NCI-H345 treated with DMSO at 0.1 percent for 48 hours (cell line): ENCODE measurements around the gene TMEM161A.
"Not testable (repeated sequence)": the region's sequence is repeated elsewhere in the genome, so short reads cannot be mapped to it uniquely, and the experiment has no call there.

ENCODE experiments used
- DNase-seq: peaks from one replicate; lab custom pipeline; 2025; ENCODE audit not compliant: unreplicated experiment; lab: John Stamatoyannopoulos, UW

The TMEM161A gene

DNA sequence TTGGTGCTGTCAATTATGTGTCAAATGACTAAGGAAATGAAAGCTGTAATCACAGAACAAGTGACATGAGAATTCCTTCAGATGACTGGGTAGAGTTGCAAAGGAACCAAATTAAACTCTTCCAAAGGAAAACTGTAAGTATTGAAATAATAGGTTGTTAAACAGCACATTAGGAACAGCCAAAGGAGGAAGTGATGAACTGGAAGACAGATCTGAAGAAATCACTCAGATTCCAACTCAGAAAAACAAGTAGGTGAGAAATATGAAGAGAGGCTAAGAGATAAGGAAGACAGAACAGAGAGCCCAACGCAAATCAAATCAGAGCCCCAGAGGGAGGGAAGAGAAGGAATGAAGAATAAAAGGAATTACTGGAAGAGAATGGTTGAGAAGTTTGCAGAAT is 15.4 kb downstream of the TMEM161A start:
- DNase-seq = no peak

DNA sequence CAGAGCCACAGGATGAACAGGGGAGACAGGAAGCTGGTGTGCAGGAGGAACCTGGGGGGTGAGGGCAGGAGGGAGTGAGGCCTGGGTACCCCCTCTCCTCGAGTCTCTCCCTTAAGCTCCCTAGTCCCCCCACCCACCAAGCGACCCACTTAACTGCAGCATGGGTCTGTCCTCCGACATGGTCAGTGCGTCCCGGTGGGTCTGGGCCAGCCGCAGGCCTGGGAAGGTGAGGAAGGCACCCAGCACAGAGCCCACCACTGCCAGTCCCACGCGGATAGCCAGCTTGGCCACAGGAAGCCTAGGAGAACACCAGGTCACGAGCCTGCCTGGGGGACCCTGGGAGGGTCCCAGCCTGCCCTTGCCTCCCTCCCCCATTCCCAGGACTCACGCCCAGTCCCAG is 16.9 kb downstream of the TMEM161A start:
- DNase-seq = no peak

DNA sequence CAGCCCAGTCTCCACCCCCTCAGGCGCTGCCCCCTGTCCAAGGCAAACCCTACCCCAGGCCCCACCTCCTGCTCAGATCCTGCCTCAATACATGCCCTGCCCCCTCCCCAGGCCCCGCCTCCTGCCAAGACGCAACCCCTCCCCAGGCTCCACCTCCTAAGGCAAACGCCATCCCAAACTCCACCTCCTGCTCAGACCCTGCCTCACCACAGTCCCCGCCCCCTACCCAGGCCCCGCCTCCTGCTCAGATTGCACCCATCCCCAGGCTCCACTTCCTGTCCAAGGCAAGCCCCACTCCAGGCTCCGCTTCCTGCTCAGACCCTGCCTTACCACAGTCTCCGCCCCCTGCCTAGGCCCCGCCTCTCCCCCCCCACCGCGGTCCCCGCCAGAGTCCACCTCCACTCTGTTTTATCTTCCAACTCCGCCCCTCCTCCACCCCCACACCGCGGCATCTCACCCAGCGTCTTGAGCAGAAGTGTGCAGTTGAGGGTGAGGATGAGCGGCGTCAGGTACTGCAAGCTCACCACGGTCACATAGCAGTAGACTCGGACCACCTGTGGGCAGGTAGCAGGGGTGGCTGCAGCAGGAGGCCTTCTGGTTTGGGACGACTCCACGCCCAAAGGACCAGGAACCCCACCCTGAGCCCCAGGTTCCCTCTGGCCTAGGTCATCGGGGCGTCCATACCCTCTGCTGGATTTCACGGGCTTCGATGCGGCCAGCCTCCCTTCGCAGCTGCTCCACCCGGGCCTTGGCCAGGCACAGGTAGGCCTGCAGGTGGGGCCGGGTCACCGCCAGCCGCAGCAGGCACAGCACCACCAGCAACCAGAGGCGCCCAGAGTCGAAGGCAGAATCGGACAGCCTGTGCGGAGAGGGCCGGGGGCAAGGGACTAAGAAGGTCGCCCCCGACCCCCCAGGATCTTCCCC is 17.7 kb downstream of the TMEM161A start:
- no peak for DNase-seq

DNA sequence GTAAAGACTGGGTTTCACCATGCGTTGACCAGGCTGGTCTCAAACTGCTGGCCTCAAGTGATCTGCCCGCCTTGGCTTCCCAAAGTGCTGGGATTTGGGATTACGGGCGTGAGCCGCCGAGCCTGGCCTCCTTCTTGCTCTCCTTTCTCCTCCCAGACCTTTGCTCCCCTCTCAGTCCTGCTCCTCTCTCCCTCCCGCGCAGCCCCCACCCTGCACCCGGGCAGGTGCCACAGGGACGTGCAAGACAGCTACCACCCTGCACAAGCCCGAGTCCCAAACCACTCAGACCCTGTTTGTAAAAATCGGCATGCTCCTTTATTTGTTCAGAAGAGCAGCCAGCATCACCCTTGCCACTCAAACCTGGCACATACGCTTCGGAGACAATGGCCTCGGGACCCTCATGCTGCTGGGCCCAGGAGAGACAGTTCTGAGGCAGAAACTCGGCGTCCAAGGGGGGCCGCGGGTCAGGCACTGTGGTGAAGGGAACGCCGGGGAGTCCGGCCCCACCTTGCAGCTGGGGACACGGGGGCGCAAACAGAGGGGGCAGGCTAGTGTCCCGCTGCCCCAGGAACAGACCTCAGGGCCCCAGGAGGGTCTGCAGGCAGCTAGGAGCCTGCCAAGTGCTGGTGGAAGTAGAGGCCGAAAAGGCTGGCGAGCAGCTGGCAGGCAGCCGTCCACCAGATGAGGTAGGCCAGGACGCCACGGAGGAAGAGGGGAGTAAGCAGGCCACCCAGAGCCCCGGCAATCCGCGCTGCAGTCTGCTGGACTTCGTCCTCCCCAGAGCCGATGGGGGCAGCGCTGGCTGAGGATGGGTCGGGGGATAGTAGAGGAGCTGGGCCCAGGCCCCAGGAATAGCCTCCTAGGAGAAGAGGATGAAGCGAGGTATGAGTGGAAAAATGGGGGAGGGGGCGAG is 18.7 kb downstream of the TMEM161A start:
- DNase-seq = no peak

DNA sequence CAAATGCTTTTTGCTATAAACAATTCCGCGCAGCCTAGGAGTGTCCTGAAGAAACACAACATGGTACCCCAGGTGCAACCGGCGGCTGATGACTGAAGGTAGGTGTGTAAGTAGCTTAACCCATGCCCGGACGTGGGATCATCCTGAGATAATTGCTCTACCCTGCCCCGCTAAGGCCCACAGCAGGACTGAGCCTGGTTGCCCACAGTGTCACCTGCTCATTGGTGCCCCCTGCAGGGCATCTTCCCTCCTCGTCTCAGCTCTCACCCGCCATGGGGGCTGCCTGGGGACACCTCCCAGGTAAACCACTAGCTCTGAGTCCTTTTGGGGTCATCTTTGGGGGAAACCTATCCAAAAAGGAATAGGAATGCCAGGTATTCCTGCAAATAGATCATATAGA is 22.3 kb downstream of the TMEM161A start:
- DNase-seq = no peak

DNA sequence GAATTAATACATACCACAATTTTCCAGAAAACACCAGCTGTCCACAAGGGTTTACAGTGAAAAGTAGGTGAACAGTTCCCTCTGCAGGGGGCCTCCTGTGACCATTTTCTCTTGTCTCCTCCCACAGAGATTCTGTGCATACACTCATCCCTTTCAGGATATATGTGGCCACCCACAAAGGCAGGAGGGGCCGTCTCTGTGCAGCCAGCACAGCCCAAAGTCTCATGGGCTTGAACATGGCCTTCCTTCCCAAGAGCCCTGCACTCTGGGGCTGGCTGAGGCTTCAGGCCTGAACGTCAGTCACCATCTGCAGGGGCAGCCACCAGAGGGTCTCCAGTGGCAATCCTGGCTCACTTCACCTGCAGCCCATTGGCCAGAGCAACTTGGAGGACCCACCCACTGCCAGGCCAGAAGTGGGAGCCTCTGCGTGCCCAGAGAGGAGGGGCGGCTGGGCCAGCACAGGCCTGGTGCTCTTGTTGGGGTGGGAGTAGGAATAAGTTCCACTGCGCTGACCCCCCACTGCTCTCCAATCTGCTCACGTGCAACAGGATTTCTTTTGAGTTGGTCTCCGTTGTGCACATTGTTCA is 25.1 kb downstream of the TMEM161A start:
- no peak for DNase-seq

DNA sequence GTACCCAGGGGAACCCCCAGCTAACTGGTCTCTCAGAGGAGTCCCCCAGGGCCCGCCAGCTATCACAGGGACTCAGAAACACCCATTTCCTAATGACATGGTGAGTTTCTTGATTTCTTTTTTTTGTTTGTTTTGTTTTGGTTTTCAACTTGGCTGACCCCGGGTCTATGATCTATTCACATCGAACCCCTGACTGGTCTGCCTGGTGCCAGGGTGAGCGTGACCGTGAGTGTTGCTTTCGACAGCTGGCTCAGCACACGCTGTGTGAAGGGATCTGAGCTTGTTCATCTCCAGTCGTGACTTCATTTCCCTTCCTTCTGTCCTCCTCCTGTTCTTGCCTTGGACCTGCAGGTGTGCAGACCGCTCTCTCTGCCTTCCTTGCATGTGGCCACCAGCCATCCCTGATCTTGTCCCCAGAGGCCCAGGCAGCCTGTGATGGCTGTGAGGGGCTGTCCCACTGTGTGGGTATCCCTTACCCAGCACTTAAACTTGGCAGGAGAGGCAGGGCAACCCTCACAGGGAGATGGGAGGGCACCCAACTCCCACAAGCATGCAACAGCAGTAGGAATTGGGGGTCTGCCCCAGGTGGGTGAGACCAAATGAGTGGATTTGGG is 26.2 kb downstream of the TMEM161A start:
- DNase-seq = no peak

DNA sequence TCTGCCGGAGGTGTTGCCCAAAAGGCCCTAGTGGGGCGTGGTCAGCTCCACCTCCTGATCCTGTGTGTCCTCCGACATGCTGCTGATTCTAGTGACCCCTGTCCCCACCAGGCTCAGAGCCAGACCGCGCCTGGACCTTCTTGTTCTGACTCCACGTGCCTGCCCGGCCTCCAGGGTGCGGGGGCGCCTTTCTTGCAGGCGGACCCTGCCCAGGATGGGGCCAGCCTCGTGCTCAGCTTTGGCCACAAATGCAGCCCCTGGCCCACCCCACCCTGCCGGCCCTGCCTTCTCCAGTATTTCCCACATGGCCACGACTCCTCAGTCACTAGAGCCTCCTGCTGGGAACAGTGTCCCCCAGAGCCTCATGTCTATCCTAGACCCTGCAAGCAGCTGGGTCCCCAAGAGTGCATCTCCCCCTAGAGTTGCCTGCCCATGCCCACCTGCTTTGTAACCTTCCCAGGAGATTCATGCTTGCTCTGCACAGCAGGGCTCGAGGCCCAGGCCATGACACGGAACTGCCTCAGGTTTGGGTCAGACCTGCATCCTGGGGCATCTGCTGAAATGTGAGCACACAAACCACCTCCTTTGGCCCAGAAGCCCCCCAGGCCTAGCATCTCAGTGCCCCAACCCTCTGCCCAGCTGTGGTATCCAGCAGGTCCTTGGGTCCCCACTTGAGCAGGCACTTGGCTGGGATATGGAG is 27.0 kb downstream of the TMEM161A start:
- DNase-seq = no peak

DNA sequence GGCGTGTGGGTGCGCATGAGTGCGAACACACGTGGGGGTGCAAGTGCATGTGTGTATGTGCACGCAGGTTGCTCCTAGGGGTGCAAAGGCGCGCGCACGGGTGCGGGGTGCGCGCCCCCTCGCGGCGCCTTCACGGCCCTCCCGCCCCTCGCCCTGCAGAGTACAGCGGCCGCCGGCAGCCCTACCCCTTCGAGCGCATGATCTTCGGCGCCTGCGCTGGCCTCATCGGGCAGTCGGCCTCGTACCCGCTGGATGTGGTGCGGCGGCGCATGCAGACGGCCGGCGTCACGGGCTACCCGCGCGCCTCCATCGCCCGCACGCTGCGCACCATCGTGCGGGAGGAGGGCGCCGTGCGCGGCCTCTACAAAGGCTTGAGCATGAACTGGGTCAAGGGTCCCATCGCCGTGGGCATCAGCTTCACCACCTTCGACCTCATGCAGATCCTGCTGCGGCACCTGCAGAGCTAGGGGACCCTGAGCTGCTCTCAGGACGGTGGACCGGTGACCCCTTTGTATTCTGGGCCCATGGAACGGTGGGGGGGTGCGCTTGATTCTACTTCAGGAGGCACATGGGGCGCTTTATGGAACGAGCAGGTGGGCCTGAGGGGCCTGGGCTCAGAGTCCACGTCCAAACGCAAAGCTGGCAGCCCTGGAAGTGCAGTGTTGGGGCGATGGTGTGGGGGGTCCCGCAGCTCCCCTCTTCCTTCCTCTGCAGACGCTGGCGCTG is 27.7 kb downstream of the TMEM161A start:
- no peak for DNase-seq

DNA sequence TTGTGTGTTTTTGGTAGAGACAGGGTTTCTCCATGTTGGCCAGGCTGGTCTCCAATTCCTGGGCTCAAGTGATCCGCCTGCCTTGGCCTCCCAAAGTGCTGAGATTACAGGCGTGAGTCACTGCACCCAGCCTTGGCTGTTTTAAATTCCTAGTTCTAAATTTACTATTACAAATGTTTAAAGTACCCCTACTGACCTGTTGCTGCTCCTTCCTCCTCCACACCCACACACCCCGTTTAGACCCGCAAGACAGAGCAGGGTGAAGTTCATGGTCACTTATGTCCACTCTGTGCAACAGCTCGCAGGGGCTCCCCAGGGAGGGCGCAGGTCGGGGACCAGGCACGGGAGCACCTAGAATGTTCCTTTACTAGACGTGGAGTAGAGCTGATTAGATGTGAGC is 28.7 kb downstream of the TMEM161A start:
- no peak for DNase-seq

DNA sequence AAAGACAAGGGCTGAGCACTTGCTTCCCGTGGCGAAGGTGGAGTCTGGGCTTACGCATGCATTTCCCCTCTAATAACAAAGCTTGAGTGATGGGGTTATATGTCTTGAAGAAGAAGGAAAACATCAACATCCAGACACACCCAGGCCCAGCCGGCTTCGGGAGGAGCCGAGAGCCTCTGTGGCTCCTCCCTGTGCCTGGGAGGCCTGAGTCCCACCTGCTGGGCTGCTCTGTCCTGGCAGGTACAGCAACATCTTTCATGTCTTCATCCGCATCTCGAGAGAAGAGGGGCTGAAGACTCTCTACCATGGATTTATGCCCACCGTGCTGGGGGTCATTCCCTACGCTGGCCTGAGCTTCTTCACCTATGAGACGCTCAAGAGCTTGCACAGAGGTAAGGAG is 30.6 kb downstream of the TMEM161A start:
- no peak for DNase-seq

DNA sequence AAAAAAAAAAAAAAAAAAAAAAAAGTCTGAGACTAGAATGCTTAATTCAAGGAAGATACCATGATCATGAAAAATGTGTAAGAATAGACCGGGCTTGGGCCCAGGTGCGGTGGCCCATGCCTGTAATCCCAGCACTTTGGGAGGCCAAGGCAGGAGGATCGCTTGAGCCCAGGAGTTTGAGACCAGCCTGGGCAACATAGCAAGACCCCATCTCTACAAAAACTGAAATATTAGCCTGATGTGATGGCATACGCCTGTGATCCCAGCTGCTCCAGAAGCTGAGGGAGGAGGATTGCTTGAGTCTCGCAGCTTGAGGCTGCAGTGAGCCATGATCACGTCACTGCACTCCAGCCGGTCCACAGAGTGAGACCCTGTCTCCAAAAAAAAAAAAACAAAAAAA is 31.3 kb downstream of the TMEM161A start:
- DNase-seq = not testable (repeated sequence)

DNA sequence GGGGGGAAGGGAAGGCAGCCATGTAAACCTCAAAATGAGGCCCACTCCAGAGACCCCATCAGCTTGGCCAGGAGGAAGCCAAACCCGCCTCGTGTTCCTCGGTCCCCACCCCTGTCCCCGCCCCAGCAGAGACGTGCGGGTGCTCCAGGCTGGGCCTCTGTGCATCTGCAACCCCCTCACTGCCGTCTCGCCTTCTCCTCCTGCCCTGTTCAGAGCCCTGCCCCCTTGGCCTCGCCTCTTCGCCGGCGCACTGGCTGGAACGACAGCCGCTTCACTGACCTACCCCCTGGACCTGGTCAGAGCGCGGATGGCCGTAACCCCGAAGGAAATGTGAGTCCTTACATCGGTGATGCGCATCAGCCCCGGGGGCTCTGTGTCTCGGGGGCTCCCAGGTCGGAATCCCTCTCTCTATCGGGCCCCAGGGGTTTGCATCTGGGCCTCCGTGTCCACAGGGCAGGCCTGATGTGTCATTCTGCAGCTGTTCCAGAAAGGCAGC is 32.2 kb downstream of the TMEM161A start:
- DNase-seq = no peak

DNA sequence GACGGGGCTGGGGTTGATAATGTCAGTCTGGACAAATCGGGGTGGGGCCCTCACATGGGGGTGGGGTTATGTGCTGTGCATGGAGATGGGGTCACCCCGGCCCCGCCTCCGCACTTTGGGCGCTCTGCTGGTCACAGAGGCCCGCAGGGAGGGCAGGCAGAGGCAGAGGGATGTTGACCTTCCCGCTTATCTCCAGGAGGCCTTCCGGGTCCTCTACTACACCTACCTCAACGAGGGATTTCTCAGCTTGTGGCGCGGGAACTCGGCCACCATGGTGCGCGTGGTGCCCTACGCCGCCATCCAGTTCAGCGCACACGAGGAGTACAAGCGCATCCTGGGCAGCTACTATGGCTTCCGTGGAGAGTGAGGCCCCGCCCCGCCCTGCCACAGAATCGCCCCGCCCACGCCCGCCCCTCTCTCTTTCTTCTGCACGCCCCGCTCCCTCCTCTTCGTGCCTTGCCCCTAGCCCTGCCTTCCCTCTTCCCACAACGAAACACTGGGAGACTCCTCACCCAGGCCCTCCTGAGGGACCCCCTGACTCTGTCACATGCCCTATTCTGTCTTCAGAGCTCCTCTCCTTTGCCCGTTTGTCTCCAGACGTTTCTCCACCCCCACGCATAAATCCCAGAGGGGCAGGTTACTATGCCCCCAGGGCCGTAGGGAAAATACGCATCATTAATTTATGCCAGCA is 32.8 kb downstream of the TMEM161A start:
- no peak for DNase-seq

DNA sequence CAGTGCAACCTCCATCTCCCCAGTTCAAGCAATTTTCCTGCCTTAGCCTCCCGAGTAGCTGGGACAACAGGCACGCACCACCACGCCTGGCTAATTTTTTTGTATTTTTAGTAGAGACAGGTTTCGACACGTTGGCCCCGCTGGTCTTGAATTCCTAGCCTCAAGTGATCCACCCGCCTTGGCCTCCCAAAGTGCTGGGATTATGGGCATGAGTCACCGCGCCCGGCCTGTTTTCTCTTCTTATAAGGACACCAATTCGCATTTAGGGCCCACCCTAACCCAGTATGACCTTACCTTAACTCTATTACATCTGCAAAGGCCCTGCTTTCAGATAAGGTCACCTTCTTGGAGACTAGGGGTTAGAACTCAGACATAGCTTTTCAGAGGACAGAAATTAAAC is 35.1 kb downstream of the TMEM161A start:
- no peak for DNase-seq

DNA sequence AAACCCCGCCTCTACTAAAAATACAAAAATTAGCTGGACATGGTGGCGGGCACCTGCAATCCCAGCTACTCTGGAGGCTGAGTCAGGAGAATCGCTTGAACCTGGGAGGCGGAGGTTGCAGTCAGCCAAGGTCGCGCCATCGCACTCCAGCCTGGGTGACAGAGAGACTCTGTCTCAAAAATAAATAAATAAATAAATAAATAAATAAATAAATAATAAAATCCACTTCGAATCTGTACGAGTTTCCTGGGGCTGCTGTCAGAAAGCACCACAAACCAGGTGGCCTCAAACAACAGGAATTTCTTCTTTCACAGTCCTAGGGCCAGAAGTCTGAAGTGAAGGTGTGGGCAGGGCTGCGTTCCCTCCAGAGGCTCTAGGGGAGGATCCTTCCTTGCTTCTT is 35.7 kb downstream of the TMEM161A start:
- DNase-seq = not testable (repeated sequence)

DNA sequence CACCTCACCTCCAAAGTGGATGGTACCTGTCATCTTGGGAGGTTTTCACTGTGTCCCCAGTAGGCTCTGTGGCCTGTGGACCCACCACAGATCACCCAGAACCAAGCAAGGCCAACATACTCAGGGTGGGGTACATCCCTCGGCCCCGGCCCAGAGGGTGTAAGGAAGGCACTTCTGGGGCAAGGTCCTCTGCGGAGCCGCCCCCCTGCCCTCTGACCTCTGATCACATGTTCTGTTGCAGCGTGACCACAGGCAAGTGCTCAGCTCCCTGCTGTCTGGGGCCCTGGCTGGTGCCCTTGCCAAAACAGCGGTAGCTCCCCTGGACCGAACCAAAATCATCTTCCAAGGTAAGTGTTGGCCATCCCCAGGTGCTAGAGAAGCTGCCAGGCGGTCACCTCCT is 36.7 kb downstream of the TMEM161A start:
- no peak for DNase-seq

DNA sequence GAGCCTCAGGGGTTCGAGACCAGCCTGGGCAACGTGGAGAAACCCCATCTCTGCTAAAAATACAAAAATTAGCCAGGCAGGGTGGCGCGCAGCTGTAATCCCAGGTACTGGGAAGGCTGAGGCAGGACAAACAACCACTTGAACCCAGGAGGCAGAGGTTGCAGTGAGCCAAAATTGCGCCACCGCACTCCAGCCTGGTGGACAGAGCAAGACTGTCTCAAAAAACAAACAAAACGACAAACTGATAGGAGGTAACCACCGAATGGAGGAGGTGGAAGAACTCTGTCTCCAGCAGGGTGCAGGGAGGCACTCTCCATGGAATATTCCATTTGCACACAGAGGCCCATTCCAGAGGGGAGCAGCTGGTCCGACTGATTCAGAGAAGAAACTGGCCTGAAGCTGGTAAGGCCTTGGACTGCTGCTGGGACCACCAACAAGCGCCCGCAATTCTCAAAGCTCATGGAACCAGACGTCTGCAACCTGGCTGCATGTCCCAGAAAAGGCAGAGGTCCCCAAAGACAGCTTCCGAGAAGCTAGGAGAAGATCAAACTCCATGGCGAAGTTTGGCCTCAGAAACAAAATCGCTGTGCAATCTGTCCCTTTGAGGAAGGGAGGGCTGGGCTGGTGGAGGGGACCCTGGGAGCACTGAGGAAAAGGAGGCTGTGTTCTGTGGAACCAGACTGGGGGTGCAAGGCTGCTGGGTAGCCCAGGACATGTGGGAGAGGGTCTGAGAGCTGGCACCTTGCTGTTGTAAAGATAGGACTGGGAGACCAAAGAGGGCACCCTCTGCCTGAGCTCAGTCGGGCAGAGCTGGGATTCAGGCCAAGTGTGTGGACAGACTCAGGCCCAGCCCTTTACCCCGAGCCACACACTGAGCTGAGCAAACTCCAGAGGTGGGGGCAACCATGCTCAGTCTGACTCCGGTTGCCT is 39.3 kb downstream of the TMEM161A start:
- no peak for DNase-seq
